Erythroblast (primary cell): Measurements from ENCODE around the gene CACNA1S.

Experiments
- GATA1 ChIP-seq: IDR thresholded peaks from 2 replicates; pipeline ENCODE4 v1.6.1; 2011; ENCODE audit warnings: low read depth, mild to moderate bottlenecking, control low read depth, low read length, moderate library complexity
- POLR2A ChIP-seq: IDR thresholded peaks from 2 replicates; pipeline ENCODE4 v1.6.1; 2011; ENCODE audit warnings: mild to moderate bottlenecking, low read length

DNA sequence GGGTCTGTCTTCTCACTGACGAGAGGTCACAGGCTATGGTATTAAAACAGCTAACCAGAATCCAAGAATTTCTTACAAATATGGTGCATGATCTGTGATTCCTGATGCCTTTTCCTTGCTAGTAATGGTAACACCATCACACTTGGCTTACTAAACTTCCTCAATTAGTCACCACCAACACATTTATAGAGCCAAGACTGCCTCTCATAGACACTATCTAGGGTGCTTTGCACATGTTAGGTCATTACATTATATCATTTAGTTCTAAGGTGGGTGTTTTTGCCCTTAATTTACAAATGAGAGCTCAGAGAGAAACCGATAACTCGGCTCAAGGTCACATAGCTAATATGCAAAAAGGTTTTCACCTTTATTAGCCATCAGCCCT lies 97.4 kb downstream of the CACNA1S start:
- TF ChIP-seq POLR2A (no peak), GATA1 (no peak)
